ENCODE measurements around the gene MAGEA10. TPM values are rescaled to one million over a fixed set of nuclear protein-coding genes. Genes with fewer than 3 reads are reported as not detected.

MAGEA10 gene
- total and polyA plus RNA-seq, 2 of the 8 experiments (the other 6 are each of a cell fraction or from before 2014, with no cell fraction given): not detected

- H2BK15ac ChIP-seq (ENCODE audit: low read length): no peak overlapping the region
- H3K79me1 ChIP-seq (ENCODE audit: low read depth, low read length): no peaks in the 10 kb centered on the region
- H3K4me1 ChIP-seq (replicated peaks in 1 of 4; ENCODE audit: control insufficient read depth in 3 of 4, insufficient read depth in 4 of 4, low read length in 3 of 4): no peaks in the 10 kb centered on the region; a peak in 1 of 7 replicates
- CTCF ChIA-PET (ENCODE audit: partially characterized antibody): no interaction called here
- H3K9me3 ChIP-seq (ENCODE audit: insufficient read depth in 2 of 2, low read depth in 1 of 2, low read length in 1 of 2): no peaks in the 10 kb centered on the region
- H2AFZ ChIP-seq (ENCODE audit: low read length): no peak overlapping the region
- H3K27me3 ChIP-seq (replicated peaks in 1 of 4; ENCODE audit: control insufficient read depth in 3 of 4, extremely low read depth in 1 of 4, insufficient read depth in 3 of 4, low read length in 3 of 4): no peaks in the 10 kb centered on the region
- no peak overlapping the region for H3K18ac ChIP-seq (ENCODE audit: extremely low read depth, low read length)
- POLR2A ChIA-PET (ENCODE audit: partially characterized antibody): no interaction called here
- TF ChIP-seq GABPA (IDR thresholded peaks at IDR 0.05; ENCODE audit: borderline replicate concordance, insufficient read depth, low read length) (no peak), RAD21 (IDR thresholded peaks at IDR 0.05 in 1 of 2, conservative IDR thresholded peaks at IDR 0.05 in 1 of 2; ENCODE audit: low read depth in 2 of 2, low read length in 2 of 2) (no peak; a peak in 1 of 4 replicates), NRF1 (IDR thresholded peaks at IDR 0.05; ENCODE audit: low read depth, low read length) (no peak), HDAC2 (IDR thresholded peaks at IDR 0.05; ENCODE audit: borderline replicate concordance in 1 of 2, low read depth in 2 of 2, low read length in 2 of 2) (no peak), EZH2 (IDR thresholded peaks at IDR 0.05; ENCODE audit: low read depth, low read length, severe bottlenecking) (no peak), NANOG (IDR thresholded peaks at IDR 0.05; ENCODE audit: insufficient read depth, low read depth, low read length, poor library complexity, severe bottlenecking) (no peak), EP300 (IDR thresholded peaks at IDR 0.05; ENCODE audit: borderline replicate concordance in 1 of 2, low read depth in 2 of 2, low read length in 2 of 2) (no peak), ZNF274 (IDR thresholded peaks at IDR 0.05; ENCODE audit: borderline replicate concordance, extremely low read depth, low read length) (no peak), KDM4A (IDR thresholded peaks at IDR 0.05; ENCODE audit: low read depth, low read length, severe bottlenecking) (no peak)
- TF ChIP-seq, protein P1, sequence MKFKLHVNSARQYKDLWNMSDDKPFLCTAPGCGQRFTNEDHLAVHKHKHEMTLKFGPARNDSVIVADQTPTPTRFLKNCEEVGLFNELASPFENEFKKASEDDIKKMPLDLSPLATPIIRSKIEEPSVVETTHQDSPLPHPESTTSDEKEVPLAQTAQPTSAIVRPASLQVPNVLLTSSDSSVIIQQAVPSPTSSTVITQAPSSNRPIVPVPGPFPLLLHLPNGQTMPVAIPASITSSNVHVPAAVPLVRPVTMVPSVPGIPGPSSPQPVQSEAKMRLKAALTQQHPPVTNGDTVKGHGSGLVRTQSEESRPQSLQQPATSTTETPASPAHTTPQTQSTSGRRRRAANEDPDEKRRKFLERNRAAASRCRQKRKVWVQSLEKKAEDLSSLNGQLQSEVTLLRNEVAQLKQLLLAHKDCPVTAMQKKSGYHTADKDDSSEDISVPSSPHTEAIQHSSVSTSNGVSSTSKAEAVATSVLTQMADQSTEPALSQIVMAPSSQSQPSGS (IDR thresholded peaks at IDR 0.05; ENCODE audit: low read length): no peak
- no peak overlapping the region for H3K14ac ChIP-seq (ENCODE audit: insufficient read length)
- no peaks in the 10 kb centered on the region for H4K20me1 ChIP-seq (replicated peaks in 1 of 2; ENCODE audit: control insufficient read depth in 1 of 2, insufficient read depth in 2 of 2, low read length in 2 of 2)
- H2BK12ac ChIP-seq (ENCODE audit: low read depth, low read length): no peak overlapping the region
- no peak for FAIRE-seq
- no peaks in the 10 kb centered on the region for H3K79me2 ChIP-seq (ENCODE audit: control insufficient read depth in 1 of 2, insufficient read depth in 2 of 2, low read length in 2 of 2)
- H3K23me2 ChIP-seq (ENCODE audit: low read depth, low read length): no peaks in the 10 kb centered on the region
- no peak overlapping the region for H3K56ac ChIP-seq (replicated peaks; ENCODE audit: insufficient read length, low read depth, low read length)
- no peak overlapping the region for H3K4ac ChIP-seq (replicated peaks; ENCODE audit: insufficient read length, low read depth, low read length)
- 83% methylated on average over 1 of the region's 1 CpG; no CpG with 5 or more reads in 1 of the 2 experiments for WGBS, 2 experiments (ENCODE audit: extremely low coverage in 1 of 2, insufficient coverage in 1 of 2, insufficient read length in 1 of 2, insufficient replicate concordance in 2 of 2, low coverage in 1 of 2, low lambda C conversion rate in 2 of 2, missing lambda C conversion rate in 1 of 2)
- no peak overlapping the region for H4K91ac ChIP-seq (replicated peaks; ENCODE audit: insufficient read length, low read length)
- no peak overlapping the region for H4K8ac ChIP-seq (ENCODE audit: extremely low read depth, insufficient read depth, low read length)
- H3K36me3 ChIP-seq (ENCODE audit: control insufficient read depth in 2 of 4, insufficient read depth in 4 of 4, low read length in 3 of 4): no peaks in the 10 kb centered on the region
- H2BK120ac ChIP-seq (replicated peaks; ENCODE audit: low read depth, low read length): no peak overlapping the region
- no peak overlapping the region for H3K4me3 ChIP-seq (ENCODE audit: extremely low read depth in 1 of 4, insufficient read depth in 2 of 4, low read depth in 3 of 4, low read length in 4 of 4)
- H2AK5ac ChIP-seq (ENCODE audit: low read depth, low read length): no peak overlapping the region
- H2BK20ac ChIP-seq (ENCODE audit: low read length): no peak overlapping the region
- H3K23ac ChIP-seq (ENCODE audit: insufficient read length): no peak overlapping the region
- no peak overlapping the region for H3K27ac ChIP-seq (ENCODE audit: low read depth, low read length)
- DNase-seq (ENCODE audit: low read depth in 1 of 2, low spot score in 2 of 2): no peak
- H2BK5ac ChIP-seq (ENCODE audit: low read depth, low read length): no peak overlapping the region
- no peak overlapping the region for H3K9ac ChIP-seq (replicated peaks in 1 of 4; ENCODE audit: extremely low read depth in 1 of 4, low read depth in 3 of 4, low read length in 3 of 4)
- no peak overlapping the region for H3K4me2 ChIP-seq (ENCODE audit: insufficient read depth in 1 of 2, low read depth in 2 of 2, low read length in 2 of 2)
- H4K5ac ChIP-seq (ENCODE audit: insufficient read length, low read depth, low read length): no peak overlapping the region
Observed at GRCh38 chrX:152154050-152154449, 15.7 kb upstream of the MAGEA10 start.

Measured in H1 (cell line).